ENCODE data around the gene AKAP12. TPM values are rescaled to one million over a fixed set of nuclear protein-coding genes. Genes with fewer than 3 reads are reported as not detected.

AKAP12 gene
- total and polyA plus RNA-seq, 12 donors = 10.8 to 46.1 (median 26.1) TPM

GRCh38 chr6:151242420-151242861 is 2.7 kb downstream of the AKAP12 start:
- Histone ChIP-seq H3K4me1 (replicated peaks in 1 of 2) (no peaks in the 10 kb centered on the region), H3K9me3 (replicated peaks in 1 of 3) (no peaks in the 10 kb centered on the region), H3K4me3 (peak overlapping the region in 1 of 4 donors; percentile 49), H3K36me3 (replicated peaks in 1 of 2) (no peaks in the 10 kb centered on the region), H3K27me3 (peaks cover 16% of the 10 kb centered on the region), H3K27ac (no peak overlapping the region)
- 82 to 96% (median 86%) methylated on average over 7 of the region's 7 CpGs for WGBS, 4 donors
- DNase-seq = no peak
- intact Hi-C loops (cut with DNase I) = no loop called here
- TF ChIP-seq POLR2A (IDR thresholded peaks at IDR 0.05) = no peak

- TF ChIP-seq CTCF (IDR thresholded peaks at IDR 0.05) = no peak
- no peak for TF ChIP-seq POLR2A (IDR thresholded peaks at IDR 0.05)
- H3K4me1 ChIP-seq (replicated peaks in 1 of 2) = no peaks in the 10 kb centered on the region
- WGBS, 4 donors = 63 to 67% (median 66%) methylated on average over 5 of the region's 5 CpGs
These were observed 3.7 kb downstream of the AKAP12 start for GRCh38 chr6:151243481-151243880.

GRCh38 chr6:151247490-151247889 is 7.7 kb downstream of the AKAP12 start:
- no peaks in the 10 kb centered on the region for H3K36me3 ChIP-seq (replicated peaks in 1 of 2)
- H3K27me3 ChIP-seq = no peaks in the 10 kb centered on the region
- intact Hi-C loops (cut with DNase I) = no loop called here
- H3K4me1 ChIP-seq (replicated peaks in 1 of 2) = no peaks in the 10 kb centered on the region
- H3K27ac ChIP-seq = no peak overlapping the region
- no peak for DNase-seq
- TF ChIP-seq POLR2A (IDR thresholded peaks at IDR 0.05) (no peak), CTCF (IDR thresholded peaks at IDR 0.05) (no peak)
- no peaks in the 10 kb centered on the region for H3K9me3 ChIP-seq (replicated peaks in 1 of 3)
- WGBS, 4 donors = 71 to 78% (median 74%) methylated on average over 6 of the region's 6 CpGs
- H3K4me3 ChIP-seq = no peak overlapping the region

More at GRCh38 chr6:151243481-151243880, 3.7 kb downstream of the AKAP12 start:
- no peak overlapping the region for H3K27ac ChIP-seq
- H3K9me3 ChIP-seq (replicated peaks in 1 of 3) = no peaks in the 10 kb centered on the region
- intact Hi-C loops (cut with DNase I) = no loop called here
- no peak for DNase-seq
- no peak overlapping the region for H3K4me3 ChIP-seq
- peaks cover 16% of the 10 kb centered on the region for H3K27me3 ChIP-seq
- no peaks in the 10 kb centered on the region for H3K36me3 ChIP-seq (replicated peaks in 1 of 2)

- intact Hi-C loops (cut with DNase I) = no loop called here
- Histone ChIP-seq H3K36me3 (replicated peaks in 1 of 2) (no peaks in the 10 kb centered on the region), H3K9me3 (replicated peaks in 1 of 3) (no peaks in the 10 kb centered on the region), H3K27ac (no peak overlapping the region), H3K4me3 (no peak overlapping the region), H3K27me3 (no peaks in the 10 kb centered on the region), H3K4me1 (replicated peaks in 1 of 2) (no peaks in the 10 kb centered on the region)
- 80 to 89% (median 88%) methylated on average over 3 of the region's 3 CpGs for WGBS, 4 donors
- no peak for DNase-seq
- no peak for TF ChIP-seq CTCF (IDR thresholded peaks at IDR 0.05)
- no peak for TF ChIP-seq POLR2A (IDR thresholded peaks at IDR 0.05)
These were observed 8.5 kb downstream of the AKAP12 start for GRCh38 chr6:151248295-151248694.

- WGBS, 4 donors = 86 to 89% (median 86%) methylated on average over 6 of the region's 6 CpGs
- H3K27ac ChIP-seq = no peak overlapping the region
These were observed 12.9 kb downstream of the AKAP12 start for GRCh38 chr6:151252634-151253033.

More at GRCh38 chr6:151252634-151253033, 12.9 kb downstream of the AKAP12 start:
- TF ChIP-seq CTCF (IDR thresholded peaks at IDR 0.05) (no peak), POLR2A (IDR thresholded peaks at IDR 0.05) (no peak)
- no peaks in the 10 kb centered on the region for H3K36me3 ChIP-seq (replicated peaks in 1 of 2)
- no peak for DNase-seq
- intact Hi-C loops (cut with DNase I) = no loop called here
- H3K27me3 ChIP-seq = no peaks in the 10 kb centered on the region
- no peak overlapping the region for H3K4me3 ChIP-seq
- no peaks in the 10 kb centered on the region for H3K9me3 ChIP-seq (replicated peaks in 1 of 3)
- H3K4me1 ChIP-seq (replicated peaks in 1 of 2) = no peaks in the 10 kb centered on the region
